Fibroblast of gingiva (primary cell): ENCODE results near the gene SPART.
"Not testable (repeated sequence)": the region's sequence is repeated elsewhere in the genome, so short reads cannot be mapped to it uniquely, and the experiment has no call there.

Experiments used
- DNase-seq: peaks from one replicate; pipeline ENCODE4 v3.0.0-alpha.2; 2011; ENCODE audit warnings: low read depth

Gene SPART

GRCh38 chr13:36319793-36320192 is 26.4 kb downstream of the SPART start:
- DNase-seq = not testable (repeated sequence)

GRCh38 chr13:36313047-36313969 is 32.9 kb downstream of the SPART start:
- DNase-seq = no peak

GRCh38 chr13:36310417-36311108 is 35.6 kb downstream of the SPART start:
- no peak for DNase-seq

- DNase-seq = no peak
Observed at GRCh38 chr13:36302289-36302688, 43.9 kb downstream of the SPART start.

- DNase-seq = not testable (repeated sequence)
Observed at GRCh38 chr13:36299469-36299868, 46.7 kb downstream of the SPART start.

GRCh38 chr13:36298535-36299068 is 47.6 kb downstream of the SPART start:
- DNase-seq = no peak

- DNase-seq = peak; percentile 62
Observed at GRCh38 chr13:36297366-36298338, 48.5 kb downstream of the SPART start, which contains the start of gene CCDC169. Gene CCDC169 (minus strand): TSS chr13:36297814. CDS start chr13:36297719, 95 bp downstream.

GRCh38 chr13:36294096-36294495 is 52.1 kb downstream of the SPART start:
- DNase-seq = no peak

GRCh38 chr13:36293497-36293896 is 52.7 kb downstream of the SPART start:
- DNase-seq = no peak

GRCh38 chr13:36288794-36289391 is 57.3 kb downstream of the SPART start:
- no peak for DNase-seq

GRCh38 chr13:36286006-36286405 is 60.2 kb downstream of the SPART start:
- no peak for DNase-seq

GRCh38 chr13:36282821-36283432 is 63.3 kb downstream of the SPART start:
- DNase-seq = peak; percentile 31

- peak; percentile 60 for DNase-seq
Observed at GRCh38 chr13:36275190-36276002, 70.8 kb downstream of the SPART start.

GRCh38 chr13:36273431-36273830 is 72.8 kb downstream of the SPART start:
- DNase-seq = no peak

- peak; percentile 68 for DNase-seq
Observed at GRCh38 chr13:36261976-36262375, 84.2 kb downstream of the SPART start.

- DNase-seq = no peak
Observed at GRCh38 chr13:36261011-36261410, 85.2 kb downstream of the SPART start.

GRCh38 chr13:36259361-36260137 is 86.6 kb downstream of the SPART start:
- no peak for DNase-seq

- DNase-seq = no peak
Observed at GRCh38 chr13:36258831-36259230, 87.4 kb downstream of the SPART start.
